Tibial nerve (tissue), 4 donors: ENCODE measurements around the gene FAAP24. TPM values are rescaled to one million over a fixed set of nuclear protein-coding genes. Genes with fewer than 3 reads are reported as not detected.
"Not testable (repeated sequence)": the region's sequence is repeated elsewhere in the genome, so short reads cannot be mapped to it uniquely, and the experiment has no call there.

ENCODE experiments used
- DNase-seq, 2 donors: peaks; one replicate each; pipeline ENCODE4 v3.0.0-alpha.2; 2019; ENCODE audit warnings: low spot score in 2 of 2
- H3K27ac ChIP-seq, 4 donors: fragments of 200-600 bp; sonication (generic) in 3 of 4; one replicate each; pipeline ENCODE4 v1.5.1; 2017 to 2019; ENCODE audit warnings: mild to moderate bottlenecking in 1 of 4
- H3K27me3 ChIP-seq, 2 donors: fragments of 200-600 bp; sonication (generic) in 1 of 2; one replicate each; pipeline versions ENCODE4 v1.5.1 to v1.6.0; 2017 to 2019
- H3K36me3 ChIP-seq, 3 donors: fragments of 200-600 bp; sonication (generic); one replicate each; pipeline ENCODE4 v1.5.1; 2018 to 2019
- H3K4me1 ChIP-seq, 4 donors: fragments of 200-600 bp; sonication (generic) in 3 of 4; one replicate each; pipeline ENCODE4 v1.5.1; 2017 to 2019
- H3K4me3 ChIP-seq, 4 donors: fragments of 200-600 bp; sonication (generic) in 3 of 4; one replicate each; pipeline ENCODE4 v1.5.1; 2017 to 2019; ENCODE audit warnings: mild to moderate bottlenecking in 1 of 4, moderate library complexity in 1 of 4
- H3K9me3 ChIP-seq, 4 donors: fragments of 200-600 bp; sonication (generic) in 3 of 4; one replicate each; pipeline ENCODE4 v1.5.1; 2017 to 2019
- CTCF ChIP-seq, 5 experiments: fragments of 200-600 bp in 3 of 5; fragments of 450-650 bp in 2 of 5; sonication (generic) in 3 of 5; IDR thresholded peaks; one replicate each; pipeline ENCODE4 v1.5.1; 2016 to 2019; ENCODE audit warnings: antibody characterized with exemption in 5 of 5, mild to moderate bottlenecking in 3 of 5, moderate library complexity in 2 of 5
- EP300 ChIP-seq, 2 donors: sonication (generic); formaldehyde crosslinking; IDR thresholded peaks; one replicate each; pipeline ENCODE4 v1.6.1; 2017; ENCODE audit warnings: antibody characterized with exemption in 2 of 2, mild to moderate bottlenecking in 1 of 2
- POLR2A ChIP-seq, 2 donors: fragments of 450-650 bp; IDR thresholded peaks; one replicate each; pipeline ENCODE4 v1.6.1; 2017; ENCODE audit warnings: antibody characterized with exemption in 2 of 2, mild to moderate bottlenecking in 2 of 2, moderate library complexity in 2 of 2
- WGBS, 2 donors: methylation state at CpG; one replicate each; pipeline ENCODE4 v1.1.5; 2018; 5-methylcytosine and 5-hydroxymethylcytosine counted together
- total RNA-seq, 4 donors: library from RNA; depleted of rRNA; stranded (reverse); fragments of >200 nt; gene quantifications; one replicate each; pipeline ENCODE4 v1.1.0, GENCODE V29; 2016

Gene FAAP24
- total RNA-seq, 4 donors from 2014 or later = 0.90 to 5.3 (median 2.1) TPM; not detected in 1

GRCh38 chr19:33000910-33001309 is 28.9 kb downstream of the FAAP24 start:
- H3K4me1 ChIP-seq = no peaks in the 10 kb centered on the region
- WGBS, 2 donors = 95 to 97% methylated on average over 4 of the region's 4 CpGs
- TF ChIP-seq EP300 (IDR thresholded peaks at IDR 0.05) (no peak), POLR2A (IDR thresholded peaks at IDR 0.05) (no peak), CTCF (IDR thresholded peaks at IDR 0.05) (no peak)
- H3K9me3 ChIP-seq = no peaks in the 10 kb centered on the region
- H3K27me3 ChIP-seq = no peaks in the 10 kb centered on the region
- peaks cover 0 to 7% (median 0%) of the 10 kb centered on the region in 3 donors for H3K36me3 ChIP-seq
- DNase-seq = no peak
- no peak overlapping the region for H3K4me3 ChIP-seq
- no peak overlapping the region for H3K27ac ChIP-seq

DNA sequence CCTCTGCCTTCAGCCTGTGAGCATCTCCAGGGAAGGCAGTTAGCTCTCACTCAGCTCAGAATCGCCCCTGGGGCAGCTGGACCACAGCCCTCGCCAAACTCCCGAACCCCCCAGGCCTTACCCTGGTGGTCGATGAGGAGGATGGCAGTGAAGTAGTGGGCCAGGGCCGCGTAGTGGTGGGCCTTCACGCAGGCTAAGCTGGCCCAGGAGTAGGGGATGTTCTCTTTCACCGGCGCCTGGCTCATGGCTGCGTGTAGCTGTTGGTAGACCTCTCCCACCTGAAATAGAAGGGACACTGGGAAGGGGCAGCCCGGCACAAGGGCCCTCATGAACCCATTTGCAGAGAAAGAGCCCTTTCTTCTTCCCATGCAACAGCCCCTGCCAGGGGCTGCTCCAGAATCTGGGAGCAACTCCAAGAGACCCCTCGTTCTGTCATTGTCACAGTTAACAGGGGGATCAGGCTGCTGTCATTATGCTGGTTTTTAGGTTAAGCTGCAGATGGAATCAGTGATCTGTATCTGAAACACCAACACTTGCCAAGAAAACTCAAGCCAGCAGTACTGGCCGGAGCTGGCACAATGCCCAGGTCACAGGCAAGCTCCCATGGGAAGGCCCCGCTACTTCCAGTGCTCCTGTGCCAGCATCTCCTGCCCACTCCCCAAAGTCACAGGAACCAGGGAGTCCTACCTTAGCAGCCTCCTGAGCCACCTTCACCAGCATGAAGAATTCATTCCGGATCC is 30.3 kb downstream of the FAAP24 start:
- WGBS, 2 donors = 70 to 71% methylated on average over 14 to 15 of the region's 15 CpGs
- not testable (repeated sequence) for DNase-seq, H3K4me3 ChIP-seq

DNA sequence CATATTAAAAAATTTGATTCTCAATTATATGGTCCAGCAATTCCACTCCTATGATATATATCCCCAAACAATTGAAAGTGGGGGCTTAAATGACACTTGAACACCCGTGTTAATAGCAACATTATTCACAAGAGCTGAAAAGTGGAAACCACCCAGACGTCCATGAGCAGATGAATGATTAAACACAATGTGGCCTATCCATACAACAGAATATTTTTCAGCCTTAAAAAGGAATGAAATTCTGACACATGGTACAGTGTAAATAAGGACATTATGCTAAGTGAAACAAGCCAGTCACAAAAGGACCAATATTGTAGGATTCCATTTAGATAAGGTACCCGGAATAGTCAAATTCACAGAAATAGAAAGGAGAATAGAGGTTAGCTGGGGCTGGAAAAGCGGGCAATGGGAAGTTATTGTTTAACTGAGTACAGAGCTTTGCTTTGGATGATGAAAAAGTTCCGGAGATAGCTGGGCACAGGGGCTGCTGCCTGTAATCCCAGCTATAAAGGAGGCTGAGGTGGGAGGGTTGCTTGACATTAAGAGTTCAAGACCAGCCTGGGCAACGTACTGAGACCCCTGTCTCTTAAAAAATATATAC is 31.5 kb downstream of the FAAP24 start:
- DNase-seq, H3K4me3 ChIP-seq, H3K9me3 ChIP-seq, H3K4me1 ChIP-seq, H3K27me3 ChIP-seq, H3K36me3 ChIP-seq, H3K27ac ChIP-seq: not testable (repeated sequence)
- WGBS, 2 donors = 53 to 64% methylated on average over 6 of the region's 6 CpGs

More for the DNA sequence above, 30.3 kb downstream of the FAAP24 start:
- H3K36me3 ChIP-seq, H3K9me3 ChIP-seq, H3K27ac ChIP-seq, H3K4me1 ChIP-seq, H3K27me3 ChIP-seq: not testable (repeated sequence)

GRCh38 chr19:33005440-33005839 is 33.4 kb downstream of the FAAP24 start:
- H3K27ac ChIP-seq = no peak overlapping the region
- no peaks in the 10 kb centered on the region for H3K4me1 ChIP-seq
- H3K4me3 ChIP-seq = no peak overlapping the region
- no peak for DNase-seq
- 77 to 80% methylated on average over 5 of the region's 5 CpGs for WGBS, 2 donors
- H3K36me3 ChIP-seq = no peaks in the 10 kb centered on the region
- TF ChIP-seq POLR2A (IDR thresholded peaks at IDR 0.05) (no peak), CTCF (IDR thresholded peaks at IDR 0.05) (no peak), EP300 (IDR thresholded peaks at IDR 0.05) (no peak)
- H3K9me3 ChIP-seq = no peaks in the 10 kb centered on the region
- no peaks in the 10 kb centered on the region for H3K27me3 ChIP-seq

- WGBS, 2 donors = 96 to 98% methylated on average over 4 of the region's 4 CpGs
- TF ChIP-seq CTCF (IDR thresholded peaks at IDR 0.05) = no peak
- no peak for TF ChIP-seq EP300 (IDR thresholded peaks at IDR 0.05)
- no peak for TF ChIP-seq POLR2A (IDR thresholded peaks at IDR 0.05)
- Histone ChIP-seq H3K27ac (no peak overlapping the region), H3K9me3 (no peaks in the 10 kb centered on the region), H3K4me3 (no peak overlapping the region), H3K4me1 (no peaks in the 10 kb centered on the region), H3K36me3 (peaks cover 0 to 4% (median 0%) of the 10 kb centered on the region in 3 donors), H3K27me3 (no peaks in the 10 kb centered on the region)
- DNase-seq = no peak
Observed at GRCh38 chr19:33008738-33009137, 36.7 kb downstream of the FAAP24 start.

DNA sequence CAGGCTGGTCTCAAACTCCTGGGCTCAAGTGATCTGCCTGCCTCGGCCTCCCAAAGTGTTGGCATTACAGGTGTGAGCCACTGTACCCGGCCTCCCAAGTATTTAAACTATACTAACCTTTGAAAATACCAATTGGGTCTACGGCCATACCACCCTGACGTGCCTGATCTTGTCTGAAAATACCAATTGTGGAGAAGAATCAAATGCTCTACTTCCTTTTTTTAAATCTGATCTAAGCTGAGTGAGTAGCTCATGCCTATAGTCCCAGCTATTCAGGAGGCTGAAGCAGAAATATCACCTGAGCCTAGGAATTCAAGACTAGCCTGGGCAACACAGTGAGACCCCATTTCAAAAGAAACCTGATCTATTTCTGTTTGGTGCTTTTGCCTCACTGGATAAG is 38.8 kb downstream of the FAAP24 start:
- H3K4me3 ChIP-seq, H3K27ac ChIP-seq, H3K27me3 ChIP-seq, H3K9me3 ChIP-seq, H3K4me1 ChIP-seq, DNase-seq, H3K36me3 ChIP-seq: not testable (repeated sequence)
- 93 to 97% methylated on average over 4 of the region's 4 CpGs for WGBS, 2 donors
